H1 (cell line): ENCODE results near the gene SYNGR3. TPM values are rescaled to one million over a fixed set of nuclear protein-coding genes. Genes with fewer than 3 reads are reported as not detected.

Experiments used
- CHD7 ChIP-seq: fragments of 300-600 bp; sonication (generic); IDR thresholded peaks from 2 replicates; pipeline ENCODE4 v1.7.1; 2012; ENCODE audit warnings: low read length, moderate library complexity, mild to moderate bottlenecking, inconsistent platforms; ENCODE audit not compliant: insufficient replicate concordance
- JUND ChIP-seq: IDR thresholded peaks from 2 replicates; pipeline ENCODE4 v1.6.1; 2011; ENCODE audit warnings: mild to moderate bottlenecking, improper control_type of control experiment, low read length
- MAX ChIP-seq: IDR thresholded peaks from 2 replicates; pipeline ENCODE4 v1.6.1; 2012; ENCODE audit warnings: inconsistent platforms
- PHF8 ChIP-seq: fragments of 200-600 bp; sonication (generic); conservative IDR thresholded peaks from 2 replicates; pipeline ENCODE4 v1.7.1; 2012; ENCODE audit warnings: low read depth, mild to moderate bottlenecking, inconsistent platforms, low read length, moderate library complexity
- RNF2 ChIP-seq: fragments of 200-900, 300-1000 bp; sonication (generic); IDR thresholded peaks from 2 replicates; pipeline ENCODE4 v1.7.1; 2016; ENCODE audit warnings: borderline replicate concordance, low read depth, mild to moderate bottlenecking, antibody characterized with exemption, low read length; ENCODE audit not compliant: poor library complexity, severe bottlenecking; ENCODE audit errors: missing control alignments
- SIN3A ChIP-seq, 2 experiments: IDR thresholded peaks in 1 of 2; conservative IDR thresholded peaks in 1 of 2; 2 replicates each; pipeline ENCODE4 v1.6.1; 2011 to 2012; ENCODE audit warnings: low read length in 2 of 2, improper control_type of control experiment in 1 of 2, low read depth in 1 of 2, mild to moderate bottlenecking in 1 of 2
- SIRT6 ChIP-seq: IDR thresholded peaks from one replicate; pipeline ENCODE4 v1.7.1; 2012; ENCODE audit warnings: low read length, inconsistent platforms
- SP1 ChIP-seq: IDR thresholded peaks from 2 replicates; pipeline ENCODE4 v1.6.1; 2011; ENCODE audit warnings: low read depth, low read length
- TAF1 ChIP-seq: IDR thresholded peaks from 2 replicates; pipeline ENCODE4 v1.6.1; 2011; ENCODE audit warnings: mild to moderate bottlenecking, low read depth, low read length
- YY1 ChIP-seq: IDR thresholded peaks from 2 replicates; pipeline ENCODE4 v1.6.1; 2011; ENCODE audit warnings: low read depth, mild to moderate bottlenecking, low read length
- polyA plus RNA-seq, 7 experiments: library from polyadenylated mRNA; depleted of rRNA in 3 of 7; stranded (reverse) in 5 of 7; unstranded in 2 of 7; fragments of >200 nt in 5 of 7; fragments of 200-250 nt in 2 of 7; gene quantifications; 1 replicate in 5 of 7; 2 replicates in 1 of 7; 4 replicates in 1 of 7; pipeline versions ENCODE4 v1.2.1 to v1.2.3, GENCODE V29; 2011 to 2013; ENCODE audit warnings: missing spikeins in 2 of 7, mixed read lengths in 2 of 7
- total RNA-seq: library from RNA; stranded (reverse); fragmentation: NEBNext Ultra II Directional; extraction: Animal tissue kit (Norgen Biotek cat#: 25700); gene quantifications from 2 replicates; pipeline ENCODE4 v1.2.1, GENCODE V29; 2021

Gene SYNGR3
- total and polyA plus RNA-seq, 2 of the 8 experiments (the other 6 are each of a cell fraction or from before 2014, with no cell fraction given), result 36.2 to 49.9 TPM

GRCh38 chr16:1980030-1980769, 9.6 kb upstream of the SYNGR3 start (continued):
- TF ChIP-seq CHD7 (no peak), YY1 (no peak), MAX (peak; percentile 80), SIRT6 (no peak), RNF2 (no peak), SP1 (no peak), PHF8 (no peak), SIN3A (conservative IDR thresholded peaks at IDR 0.05 in 1 of 2, IDR thresholded peaks at IDR 0.05 in 1 of 2; ENCODE audit: low read depth in 1 of 2, low read length in 2 of 2) (no peak), TAF1 (no peak), JUND (no peak)
